GM12892 (cell line): Measurements from ENCODE around the gene TJP1.

Experiments used
- POLR2A ChIP-seq: IDR thresholded peaks from 2 replicates; pipeline ENCODE4 v1.6.1; 2011; ENCODE audit warnings: low read depth, low read length, control low read depth
- POLR2AphosphoS5 ChIP-seq: IDR thresholded peaks from 2 replicates; pipeline ENCODE4 v1.6.1; 2011; ENCODE audit warnings: low read depth, low read length, control low read depth

- no peak for TF ChIP-seq POLR2A
- no peak for TF ChIP-seq POLR2AphosphoS5
Observed at GRCh38 chr15:29863438-29863837, 41.2 kb upstream of the TJP1 start.
